Measurements from ENCODE around the gene CALML5. TPM values are rescaled to one million over a fixed set of nuclear protein-coding genes. Genes with fewer than 3 reads are reported as not detected.
A peak's percentile ranks its signal among the peaks of the same experiment; 100 is the strongest.

CALML5 gene
- total RNA-seq, 2 donors from 2014 or later, result not detected

DNA sequence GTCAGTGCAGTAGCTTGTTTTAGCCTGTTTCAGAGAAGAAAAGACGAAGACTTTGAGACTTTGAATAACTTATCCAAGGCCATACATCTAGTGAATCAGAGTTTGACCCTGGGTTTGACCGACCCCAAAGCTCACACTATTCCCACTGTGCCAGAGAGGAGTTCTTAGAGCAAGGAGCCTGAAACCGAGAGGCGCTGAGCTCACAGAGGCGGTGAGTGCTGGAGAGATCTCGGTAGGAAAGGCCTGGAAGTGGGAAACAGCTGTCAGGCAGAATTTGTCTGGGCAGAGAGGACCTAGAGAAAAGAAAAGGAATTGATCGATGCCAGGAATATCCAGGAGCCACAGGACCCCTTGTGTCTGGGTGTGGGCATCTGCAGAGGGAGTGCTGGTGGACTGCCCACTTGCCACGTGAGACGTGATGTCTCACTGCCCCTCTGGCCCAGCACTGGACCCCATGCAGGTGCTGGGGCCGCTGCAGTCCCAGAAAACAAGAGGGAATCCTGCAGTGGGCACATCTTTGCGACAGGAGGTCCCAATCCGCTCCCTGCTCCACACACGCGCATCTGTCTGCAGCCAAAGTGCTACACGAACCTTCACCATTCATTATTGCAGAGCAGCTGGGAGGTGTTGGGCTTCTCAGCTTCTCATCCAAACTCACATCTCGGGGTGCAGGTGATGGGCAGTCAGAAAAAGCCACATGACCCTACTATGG lies 31.6 kb upstream of the CALML5 start:
- TF ChIP-seq, protein P1, sequence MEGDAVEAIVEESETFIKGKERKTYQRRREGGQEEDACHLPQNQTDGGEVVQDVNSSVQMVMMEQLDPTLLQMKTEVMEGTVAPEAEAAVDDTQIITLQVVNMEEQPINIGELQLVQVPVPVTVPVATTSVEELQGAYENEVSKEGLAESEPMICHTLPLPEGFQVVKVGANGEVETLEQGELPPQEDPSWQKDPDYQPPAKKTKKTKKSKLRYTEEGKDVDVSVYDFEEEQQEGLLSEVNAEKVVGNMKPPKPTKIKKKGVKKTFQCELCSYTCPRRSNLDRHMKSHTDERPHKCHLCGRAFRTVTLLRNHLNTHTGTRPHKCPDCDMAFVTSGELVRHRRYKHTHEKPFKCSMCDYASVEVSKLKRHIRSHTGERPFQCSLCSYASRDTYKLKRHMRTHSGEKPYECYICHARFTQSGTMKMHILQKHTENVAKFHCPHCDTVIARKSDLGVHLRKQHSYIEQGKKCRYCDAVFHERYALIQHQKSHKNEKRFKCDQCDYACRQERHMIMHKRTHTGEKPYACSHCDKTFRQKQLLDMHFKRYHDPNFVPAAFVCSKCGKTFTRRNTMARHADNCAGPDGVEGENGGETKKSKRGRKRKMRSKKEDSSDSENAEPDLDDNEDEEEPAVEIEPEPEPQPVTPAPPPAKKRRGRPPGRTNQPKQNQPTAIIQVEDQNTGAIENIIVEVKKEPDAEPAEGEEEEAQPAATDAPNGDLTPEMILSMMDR (IDR thresholded peaks at IDR 0.05), result no peak
- no peak for TF ChIP-seq POLR2A (IDR thresholded peaks at IDR 0.05)
- H3K27me3 ChIP-seq, result no peaks in the 10 kb centered on the region
- H3K9me3 ChIP-seq, result no peaks in the 10 kb centered on the region
- intact Hi-C loops (cut with DNase I), result no loop called here
- H3K4me1 ChIP-seq, result peaks cover 6% of the 10 kb centered on the region
- H3K4me3 ChIP-seq, result no peak overlapping the region
- ATAC-seq (no peak), DNase-seq (peak in 1 of 4 donors; percentile 3)
- H3K36me3 ChIP-seq (replicated peaks in 1 of 2; ENCODE audit: insufficient read depth in 1 of 2, low read depth in 2 of 2), result no peaks in the 10 kb centered on the region
- 89 to 90% methylated on average over 16 of the region's 16 CpGs for whole genome bisulfite sequencing, 2 donors
- H3K27ac ChIP-seq, result no peak overlapping the region

DNA sequence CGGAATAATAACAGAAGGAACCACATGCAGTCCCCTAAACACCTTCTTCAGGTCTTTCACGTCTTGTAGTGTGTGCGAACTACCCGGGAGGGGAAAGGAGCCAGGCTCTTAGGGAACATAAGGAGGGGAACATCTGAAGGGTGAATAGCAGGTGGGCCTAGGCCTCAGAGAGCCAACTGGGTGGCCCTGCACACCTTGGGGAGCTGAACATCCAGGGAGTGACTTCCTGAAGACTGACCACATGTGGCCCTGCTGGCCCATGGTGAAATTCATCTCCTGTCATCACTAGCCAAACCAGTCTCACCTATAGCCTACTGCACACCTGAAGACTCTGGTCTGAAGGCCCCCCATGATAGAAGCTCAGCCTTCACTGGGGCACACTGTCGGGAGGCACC lies 31.0 kb upstream of the CALML5 start:
- Histone ChIP-seq H3K27me3 (no peaks in the 10 kb centered on the region), H3K4me3 (no peak overlapping the region), H3K27ac (no peak overlapping the region), H3K4me1 (peaks cover 6% of the 10 kb centered on the region), H3K36me3 (replicated peaks in 1 of 2; ENCODE audit: insufficient read depth in 1 of 2, low read depth in 2 of 2) (no peaks in the 10 kb centered on the region), H3K9me3 (no peaks in the 10 kb centered on the region)
- intact Hi-C loops (cut with DNase I), result no loop called here
- no peak for TF ChIP-seq POLR2A (IDR thresholded peaks at IDR 0.05)
- TF ChIP-seq, protein P1 (IDR thresholded peaks at IDR 0.05), result no peak
- WGBS, 2 donors, result 89 to 94% methylated on average over 5 of the region's 5 CpGs
- DNase-seq, result peak in 1 of 4 donors; percentile 2
- ATAC-seq, result no peak

DNA sequence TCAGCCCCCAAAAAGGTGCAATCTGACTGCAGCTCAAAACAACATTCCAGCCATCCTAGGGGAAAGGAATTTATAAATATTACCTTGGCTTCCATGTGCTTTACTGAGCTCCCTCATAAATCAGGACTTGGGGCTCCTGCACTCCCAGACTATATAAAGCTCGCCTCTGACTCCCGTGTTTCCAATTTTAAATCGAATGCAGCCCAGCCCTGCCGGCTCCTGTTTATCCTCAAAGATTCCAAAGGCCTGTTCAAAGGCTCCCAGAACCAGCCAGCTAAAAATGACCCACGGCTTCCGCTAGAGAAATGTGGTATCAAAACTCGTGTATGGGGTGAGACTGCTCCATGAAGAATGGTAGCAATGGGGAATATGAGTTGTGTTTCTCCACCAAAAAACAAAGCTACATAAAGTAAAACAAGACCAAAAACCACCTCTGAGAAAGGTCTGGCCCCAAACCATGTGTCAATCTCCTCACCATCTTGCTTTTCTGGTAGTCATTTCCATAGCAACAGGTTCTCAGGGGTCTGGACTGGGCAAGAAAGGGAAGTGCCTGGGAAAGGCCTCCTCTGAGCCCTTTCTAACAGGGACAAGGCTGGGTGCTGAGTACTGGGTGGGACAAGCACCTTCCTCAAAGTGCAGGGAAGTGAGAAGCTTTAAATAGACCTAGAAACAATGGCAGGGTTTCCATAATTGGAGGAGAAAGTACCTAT lies 30.5 kb upstream of the CALML5 start:
- no peaks in the 10 kb centered on the region for H3K36me3 ChIP-seq (replicated peaks in 1 of 2; ENCODE audit: insufficient read depth in 1 of 2, low read depth in 2 of 2)
- H3K4me3 ChIP-seq, result no peak overlapping the region
- H3K9me3 ChIP-seq, result no peaks in the 10 kb centered on the region
- DNase-seq (peak in 1 of 4 donors; percentile 8), ATAC-seq (peak; percentile 45)
- TF ChIP-seq, protein P1 (IDR thresholded peaks at IDR 0.05), result no peak
- TF ChIP-seq POLR2A (IDR thresholded peaks at IDR 0.05), result no peak
- no peaks in the 10 kb centered on the region for H3K27me3 ChIP-seq
- peak overlapping the region in 2 of 4 donors; percentile 10 to 12 for H3K27ac ChIP-seq
- 56 to 67% methylated on average over 7 of the region's 7 CpGs for WGBS, 2 donors
- H3K4me1 ChIP-seq, result peaks cover 6% of the 10 kb centered on the region
- intact Hi-C loops (cut with DNase I), result no loop called here

DNA sequence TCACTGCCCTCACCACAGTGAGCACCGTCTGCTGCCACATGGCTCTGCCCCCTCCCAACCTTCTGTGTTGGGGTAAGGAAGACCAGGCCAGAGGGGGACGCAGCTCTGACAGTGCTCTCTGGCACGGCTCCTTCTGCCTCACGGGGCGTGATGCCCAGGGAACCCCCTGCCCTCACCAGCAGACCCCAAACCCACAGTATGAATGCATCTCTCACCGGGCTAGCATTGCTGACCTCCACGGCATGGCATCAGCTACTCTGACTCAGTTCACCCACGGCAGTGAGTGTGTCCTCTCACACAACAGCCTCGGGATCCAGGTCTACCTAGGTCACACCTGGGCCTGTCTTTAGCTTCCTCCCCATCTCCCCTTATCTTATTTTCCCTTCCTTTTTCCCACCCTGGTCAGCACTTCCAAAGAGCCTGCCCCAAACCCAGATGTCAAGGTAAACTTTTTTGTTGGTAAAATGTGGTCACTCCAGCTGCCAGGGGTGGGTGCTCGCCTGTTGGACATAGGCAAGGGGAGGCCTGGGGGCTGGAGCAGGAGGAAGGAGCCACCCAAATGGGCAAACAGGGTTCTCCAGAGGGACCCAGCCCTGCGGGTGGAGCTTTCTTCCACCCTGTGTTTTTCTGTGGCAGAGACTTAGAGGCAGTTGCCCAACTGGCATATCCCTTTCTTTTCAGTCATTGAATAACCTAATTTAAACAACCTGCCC lies 29.8 kb upstream of the CALML5 start:
- Histone ChIP-seq H3K27me3 (no peaks in the 10 kb centered on the region), H3K9me3 (no peaks in the 10 kb centered on the region), H3K27ac (peak overlapping the region in 2 of 4 donors; percentile 10 to 12), H3K4me3 (no peak overlapping the region), H3K36me3 (replicated peaks in 1 of 2; ENCODE audit: insufficient read depth in 1 of 2, low read depth in 2 of 2) (no peaks in the 10 kb centered on the region), H3K4me1 (peaks cover 6% of the 10 kb centered on the region)
- TF ChIP-seq, protein P1 (IDR thresholded peaks at IDR 0.05), result no peak
- no peak for TF ChIP-seq POLR2A (IDR thresholded peaks at IDR 0.05)
- WGBS, 2 donors, result 79 to 84% methylated on average over 8 to 11 of the region's 11 CpGs
- intact Hi-C loops (cut with DNase I), result no loop called here
- no peak for ATAC-seq
- peak in 1 of 4 donors; percentile 5 for DNase-seq

Measured in body of pancreas (tissue), 4 donors.